GM19023 (cell line): ENCODE data around the gene AGFG2.

Experiments used
- ATAC-seq: cut with Tn5 transposase; IDR thresholded peaks from one replicate; pipeline ENCODE4 v1.9.1; 2021; ENCODE audit warnings: mild to moderate bottlenecking, moderate library complexity; ENCODE audit not compliant: unreplicated experiment

Gene AGFG2

GRCh38 chr7:100568896-100569844, 30.2 kb downstream of the AGFG2 start:
- ATAC-seq = no peak

- no peak for ATAC-seq
These were observed 32.2 kb downstream of the AGFG2 start for GRCh38 chr7:100570954-100571828.

GRCh38 chr7:100571829-100572116, 32.8 kb downstream of the AGFG2 start:
- ATAC-seq = no peak

- ATAC-seq = no peak
These were observed 33.4 kb downstream of the AGFG2 start for GRCh38 chr7:100572281-100572948.

DNA sequence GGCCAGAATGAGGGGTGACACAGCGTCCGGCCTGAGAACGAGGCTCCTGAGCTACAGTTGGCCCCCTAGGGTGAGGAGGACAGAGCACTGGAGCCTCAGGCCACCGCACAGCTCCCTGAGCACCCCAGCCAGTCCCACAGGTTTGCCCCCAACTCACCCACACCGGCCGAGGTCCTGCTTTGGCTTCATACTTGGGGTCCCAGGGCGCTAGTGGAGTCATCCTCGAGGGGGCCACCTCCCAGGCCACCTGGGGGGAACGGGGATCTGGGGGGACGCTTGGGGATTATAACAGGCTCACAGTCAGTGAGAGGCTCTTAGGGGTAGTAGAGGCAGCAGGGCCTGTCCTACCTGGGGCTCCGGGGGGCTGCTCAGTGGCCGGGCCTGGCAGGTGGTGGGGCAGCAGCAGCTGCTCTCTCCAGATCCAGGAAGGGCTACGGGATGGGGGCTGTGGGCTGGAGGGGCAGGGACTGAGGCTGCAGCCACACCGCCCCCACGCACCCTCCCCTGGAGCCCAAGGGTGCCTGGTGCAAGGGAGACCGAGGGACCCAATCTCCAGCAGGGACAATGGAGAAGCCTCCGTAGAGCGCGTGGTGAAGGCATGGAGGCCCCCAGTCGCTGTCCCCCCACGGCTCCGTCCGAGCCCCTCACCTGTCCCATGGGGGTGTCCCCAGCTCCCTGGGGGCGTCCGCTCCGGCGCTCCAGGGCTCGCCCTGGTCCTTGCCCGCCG, 34.1 kb downstream of the AGFG2 start:
- ATAC-seq = no peak

GRCh38 chr7:100573691-100574361, 34.8 kb downstream of the AGFG2 start, which contains the start of gene SAP25:
TSS of gene SAP25 (minus strand) at chr7:100573900. CDS start at chr7:100573742, 158 bp downstream.
- no peak for ATAC-seq

DNA sequence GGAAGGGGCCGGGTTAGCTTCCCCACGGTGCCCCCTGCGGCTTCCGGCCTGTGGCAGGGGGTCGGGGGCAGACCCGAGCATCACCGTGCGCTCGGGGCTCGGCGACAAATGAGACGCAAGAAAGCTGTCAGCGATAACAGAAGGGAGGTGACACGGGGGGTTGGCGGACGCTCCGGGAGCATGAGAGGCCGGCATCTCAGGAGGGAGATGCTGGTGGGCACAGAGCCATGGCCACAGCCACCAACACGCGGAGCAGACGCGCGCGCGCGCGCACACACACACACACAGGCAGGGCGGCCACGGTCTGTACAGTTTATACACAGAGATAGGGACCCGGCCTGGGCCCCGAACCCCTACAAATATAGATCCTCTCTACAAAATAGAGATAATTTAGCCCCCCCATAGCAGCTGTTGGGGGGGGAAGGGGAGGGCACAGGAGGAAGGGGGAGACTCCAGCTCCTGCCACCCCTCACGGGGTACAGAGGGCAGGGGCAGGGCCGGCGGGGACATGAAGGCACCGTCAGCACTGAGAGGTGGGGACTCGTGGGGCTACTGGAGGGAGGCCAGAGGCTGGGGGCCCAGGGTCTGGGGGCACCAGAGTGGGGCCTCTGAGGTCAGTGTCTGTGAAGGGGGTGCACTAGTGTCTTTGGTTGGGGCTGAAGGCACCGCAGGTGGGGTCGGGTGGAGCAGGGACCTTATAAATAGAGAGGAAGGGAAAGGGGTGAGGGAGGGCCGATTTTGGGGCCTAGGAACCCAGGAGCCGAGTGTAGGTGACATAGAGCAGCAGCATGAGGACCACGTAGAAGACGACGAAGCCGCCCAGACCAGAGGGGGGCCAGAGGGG, 35.6 kb downstream of the AGFG2 start:
- no peak for ATAC-seq

GRCh38 chr7:100575206-100575631, 36.2 kb downstream of the AGFG2 start:
- no peak for ATAC-seq

- no peak for ATAC-seq
These were observed 36.9 kb downstream of the AGFG2 start for GRCh38 chr7:100575746-100576383.

- ATAC-seq = no peak
These were observed 37.5 kb downstream of the AGFG2 start for GRCh38 chr7:100576384-100576993.

DNA sequence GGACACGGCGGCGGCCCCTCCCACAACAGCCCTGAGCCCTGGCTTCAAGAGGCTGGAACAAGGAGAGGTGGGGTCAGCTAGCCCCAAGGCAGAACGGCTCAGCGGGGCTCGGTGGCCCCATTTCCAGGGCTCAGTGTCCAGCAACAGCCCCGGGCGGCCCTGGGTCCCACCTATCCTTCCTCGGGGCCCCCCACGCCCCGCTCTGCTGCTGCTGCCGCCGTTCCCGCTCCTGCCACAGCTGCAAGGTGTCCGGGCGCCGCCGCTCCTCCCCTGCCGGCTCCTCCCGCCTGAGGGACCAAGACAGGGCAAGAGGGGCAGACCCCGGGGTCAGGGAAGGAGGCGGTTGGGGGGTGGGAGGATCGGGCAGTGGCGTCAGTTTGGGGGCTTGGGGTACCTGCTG, 38.1 kb downstream of the AGFG2 start:
- ATAC-seq = no peak

- no peak for ATAC-seq
These were observed 38.5 kb downstream of the AGFG2 start for GRCh38 chr7:100577507-100577906.

- ATAC-seq = no peak
These were observed 39.5 kb downstream of the AGFG2 start for GRCh38 chr7:100578246-100579183.

GRCh38 chr7:100580466-100581283, 41.7 kb downstream of the AGFG2 start:
- ATAC-seq = no peak

- ATAC-seq = no peak
These were observed 43.1 kb downstream of the AGFG2 start for GRCh38 chr7:100582041-100582579.

GRCh38 chr7:100582650-100583049, 43.6 kb downstream of the AGFG2 start:
- no peak for ATAC-seq
